Skeletal muscle satellite cell (primary cell): ENCODE measurements around the gene OBP2B.

Experiments
- H3K27me3 ChIP-seq: 2 replicates; pipeline ENCODE4 v1.7.0; 2013; ENCODE audit warnings: low read length; ENCODE audit not compliant: control insufficient read depth, insufficient read depth
- H3K36me3 ChIP-seq: 2 replicates; pipeline ENCODE4 v1.7.0; 2013; ENCODE audit warnings: mild to moderate bottlenecking, control low read depth, low read length; ENCODE audit not compliant: insufficient read depth
- H3K4me1 ChIP-seq: 2 replicates; pipeline ENCODE4 v1.7.0; 2013; ENCODE audit warnings: low read length; ENCODE audit not compliant: control insufficient read depth, insufficient read depth
- H3K4me2 ChIP-seq: 2 replicates; pipeline ENCODE4 v1.7.0; 2013; ENCODE audit warnings: mild to moderate bottlenecking, low read length
- H3K4me3 ChIP-seq: 2 replicates; pipeline ENCODE4 v1.7.0; 2013; ENCODE audit warnings: low read length
- H3K9ac ChIP-seq: 2 replicates; pipeline ENCODE4 v1.7.0; 2013; ENCODE audit warnings: mild to moderate bottlenecking, low read depth, low read length, moderate library complexity
- H3K9me3 ChIP-seq: replicated peaks from 2 replicates; pipeline ENCODE4 v1.7.0; 2013; ENCODE audit warnings: mild to moderate bottlenecking, control low read depth, low read length

Gene OBP2B

DNA sequence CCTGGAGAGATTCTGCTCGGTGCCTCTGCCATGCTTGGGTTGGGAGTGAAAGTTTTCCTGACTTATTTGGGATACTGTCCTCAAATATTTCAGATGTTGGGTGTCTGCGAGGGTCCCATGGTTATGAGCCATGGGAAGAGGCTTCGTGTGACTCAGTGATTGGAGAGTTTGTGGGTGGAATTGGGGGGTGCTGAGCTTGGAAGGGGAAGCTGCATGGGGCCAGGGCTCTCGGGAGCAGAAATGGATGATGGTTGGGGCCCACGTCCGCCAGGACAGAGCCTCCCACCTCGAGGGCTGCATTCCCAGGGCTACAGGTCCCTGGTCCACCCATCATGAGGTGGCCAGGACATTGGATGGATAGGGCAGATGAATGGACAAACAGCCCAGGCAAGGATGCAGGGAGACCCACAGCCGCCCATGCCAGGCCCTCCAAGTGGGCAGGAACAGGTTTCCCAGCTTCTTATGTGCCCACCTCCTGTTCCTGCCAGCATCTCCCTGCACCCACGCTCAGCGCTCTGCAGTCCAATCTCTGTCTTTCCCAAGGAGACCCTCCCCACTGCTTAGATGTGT, 5.5 kb downstream of the OBP2B start:
- no peak overlapping the region for H3K4me3 ChIP-seq
- no peak overlapping the region for H3K4me2 ChIP-seq
- no peaks in the 10 kb centered on the region for H3K4me1 ChIP-seq
- H3K36me3 ChIP-seq: no peaks in the 10 kb centered on the region
- no peaks in the 10 kb centered on the region for H3K9me3 ChIP-seq
- H3K9ac ChIP-seq: no peak overlapping the region
- H3K27me3 ChIP-seq: peaks cover 40% of the 10 kb centered on the region

DNA sequence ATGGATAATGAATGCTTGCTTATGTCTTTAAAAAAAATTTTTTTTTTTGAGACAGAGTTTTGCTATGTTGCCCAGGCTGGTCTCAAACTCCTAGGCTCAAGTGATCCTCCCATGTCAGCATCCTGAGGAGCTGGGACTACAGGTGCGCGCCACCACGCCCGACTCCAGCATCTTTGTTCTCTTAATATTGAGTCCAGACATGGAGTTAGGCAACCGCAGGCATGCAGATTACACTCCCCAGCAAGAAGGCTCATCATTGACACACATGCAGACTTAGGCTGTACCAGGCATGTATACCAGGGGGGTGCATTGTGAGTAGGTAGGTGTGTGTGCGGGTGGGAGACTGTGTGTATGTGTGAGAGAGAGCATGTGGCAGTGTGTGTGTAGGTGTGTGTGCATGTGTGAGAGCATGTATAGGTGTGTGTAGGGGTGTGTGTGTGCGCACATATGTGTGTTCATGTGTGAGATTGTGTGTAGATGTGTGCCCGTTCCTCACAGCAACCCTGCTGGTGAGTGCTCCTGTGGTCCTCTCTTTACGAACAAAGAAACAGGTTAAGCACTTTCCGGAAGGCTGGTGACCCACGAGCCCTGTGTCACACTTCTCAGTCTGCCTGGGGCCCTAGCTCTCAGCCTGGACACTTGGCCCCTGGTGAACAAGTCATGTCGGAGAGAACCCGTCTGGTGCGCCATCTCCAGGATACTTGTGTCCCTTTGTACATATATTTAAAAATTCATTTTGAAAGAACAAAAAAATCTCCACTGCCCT, 6.2 kb downstream of the OBP2B start:
- Histone ChIP-seq H3K4me1 (no peaks in the 10 kb centered on the region), H3K9ac (no peak overlapping the region), H3K4me2 (no peak overlapping the region), H3K36me3 (no peaks in the 10 kb centered on the region), H3K4me3 (no peak overlapping the region), H3K27me3 (peaks cover 40% of the 10 kb centered on the region), H3K9me3 (no peaks in the 10 kb centered on the region)

DNA sequence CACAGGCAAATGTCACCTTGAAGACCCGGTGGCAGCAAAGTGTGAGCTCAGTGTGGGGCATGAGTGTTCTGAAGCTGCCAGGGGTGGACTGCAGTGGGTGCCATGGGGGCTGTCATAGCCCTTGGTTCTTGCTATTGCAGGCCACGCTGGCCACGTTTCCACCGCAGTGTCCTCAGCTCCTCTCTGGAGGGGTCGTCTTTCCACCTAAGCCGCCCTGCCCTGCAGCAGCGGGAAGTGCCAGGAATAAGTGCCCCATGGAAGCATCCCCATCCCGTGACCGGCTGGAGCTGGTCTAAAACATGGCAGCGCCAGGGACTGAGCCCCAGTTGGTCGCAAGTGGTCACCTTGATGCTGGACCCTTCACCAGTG, 6.9 kb downstream of the OBP2B start:
- Histone ChIP-seq H3K36me3 (no peaks in the 10 kb centered on the region), H3K9ac (no peak overlapping the region), H3K4me3 (no peak overlapping the region), H3K9me3 (no peaks in the 10 kb centered on the region), H3K4me1 (no peaks in the 10 kb centered on the region), H3K27me3 (peaks cover 36% of the 10 kb centered on the region), H3K4me2 (no peak overlapping the region)

GRCh38 chr9:133201424-133202144, 7.5 kb downstream of the OBP2B start:
- H3K27me3 ChIP-seq: peaks cover 36% of the 10 kb centered on the region
- no peak overlapping the region for H3K9ac ChIP-seq
- no peak overlapping the region for H3K4me3 ChIP-seq
- H3K36me3 ChIP-seq: no peaks in the 10 kb centered on the region
- no peaks in the 10 kb centered on the region for H3K4me1 ChIP-seq
- H3K9me3 ChIP-seq: no peaks in the 10 kb centered on the region
- H3K4me2 ChIP-seq: no peak overlapping the region

DNA sequence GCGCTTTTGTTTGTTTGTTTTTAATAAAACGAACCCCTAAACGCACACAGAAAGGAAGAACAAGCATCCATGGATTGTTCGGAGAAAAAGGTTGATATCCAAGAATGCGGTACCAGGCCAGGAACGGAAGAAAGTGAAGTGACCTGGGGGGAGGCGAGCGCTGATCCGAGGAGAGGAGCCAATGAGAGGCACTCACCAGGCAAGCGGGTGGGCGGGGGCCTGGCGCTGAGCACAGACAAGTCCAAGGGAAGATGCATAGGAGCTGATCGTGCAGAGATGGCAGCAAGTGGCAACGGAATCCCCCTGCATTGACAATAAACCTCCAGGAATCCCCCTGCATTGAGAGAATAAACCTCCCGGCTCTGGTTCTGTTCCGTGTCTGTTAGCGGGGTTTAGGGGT, 8.4 kb downstream of the OBP2B start:
- Histone ChIP-seq H3K4me3 (no peak overlapping the region), H3K9ac (no peak overlapping the region), H3K36me3 (no peaks in the 10 kb centered on the region), H3K4me1 (no peaks in the 10 kb centered on the region), H3K9me3 (no peaks in the 10 kb centered on the region), H3K27me3 (peaks cover 39% of the 10 kb centered on the region), H3K4me2 (no peak overlapping the region)

DNA sequence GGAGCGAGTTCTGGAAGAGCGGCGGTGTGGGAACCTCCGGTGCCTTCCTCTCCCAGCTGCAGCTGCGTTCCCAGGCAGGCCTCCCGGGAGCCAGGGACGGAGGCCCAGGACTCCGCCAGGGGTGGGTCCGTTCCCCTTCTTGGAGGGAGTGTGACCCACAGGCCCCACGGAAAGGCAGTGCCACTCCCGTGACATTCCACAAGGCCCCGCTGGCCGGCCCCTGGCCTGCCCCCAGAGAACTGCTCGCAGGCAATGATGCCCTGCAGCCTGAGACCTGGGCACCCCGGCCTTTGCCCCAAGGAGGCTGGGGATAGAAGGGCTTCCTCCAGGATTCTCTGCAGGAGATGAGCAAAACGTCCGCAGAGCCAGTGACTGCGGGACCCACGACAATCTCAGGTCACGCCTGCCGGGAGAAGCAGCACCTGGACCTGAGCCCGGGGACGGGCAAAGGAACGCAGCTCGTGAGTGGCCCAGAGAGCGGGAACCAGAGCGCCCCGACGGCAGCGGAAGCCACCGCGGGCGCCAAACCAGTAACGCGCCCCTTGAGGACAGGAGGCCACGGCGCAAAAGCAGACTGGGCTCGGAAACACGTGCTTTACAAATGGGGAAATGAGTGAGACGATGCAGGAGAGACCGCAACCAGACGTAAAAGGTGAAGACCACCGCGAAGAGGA, 9.3 kb downstream of the OBP2B start:
- no peaks in the 10 kb centered on the region for H3K36me3 ChIP-seq
- no peaks in the 10 kb centered on the region for H3K4me1 ChIP-seq
- H3K9ac ChIP-seq: no peak overlapping the region
- H3K9me3 ChIP-seq: no peaks in the 10 kb centered on the region
- H3K4me3 ChIP-seq: no peak overlapping the region
- H3K27me3 ChIP-seq: peaks cover 39% of the 10 kb centered on the region
- no peak overlapping the region for H3K4me2 ChIP-seq

GRCh38 chr9:133195029-133195428, 14.0 kb downstream of the OBP2B start:
- Histone ChIP-seq H3K9me3 (peaks cover 4% of the 10 kb centered on the region), H3K4me2 (no peak overlapping the region), H3K9ac (no peak overlapping the region), H3K4me1 (no peaks in the 10 kb centered on the region), H3K4me3 (no peak overlapping the region), H3K27me3 (peaks cover 16% of the 10 kb centered on the region), H3K36me3 (no peaks in the 10 kb centered on the region)

- H3K4me2 ChIP-seq: no peak overlapping the region
- H3K4me1 ChIP-seq: no peaks in the 10 kb centered on the region
- H3K36me3 ChIP-seq: no peaks in the 10 kb centered on the region
- peaks cover 12% of the 10 kb centered on the region for H3K27me3 ChIP-seq
- peaks cover 4% of the 10 kb centered on the region for H3K9me3 ChIP-seq
- no peak overlapping the region for H3K9ac ChIP-seq
- no peak overlapping the region for H3K4me3 ChIP-seq
These were observed 14.5 kb downstream of the OBP2B start for GRCh38 chr9:133194597-133194996.

DNA sequence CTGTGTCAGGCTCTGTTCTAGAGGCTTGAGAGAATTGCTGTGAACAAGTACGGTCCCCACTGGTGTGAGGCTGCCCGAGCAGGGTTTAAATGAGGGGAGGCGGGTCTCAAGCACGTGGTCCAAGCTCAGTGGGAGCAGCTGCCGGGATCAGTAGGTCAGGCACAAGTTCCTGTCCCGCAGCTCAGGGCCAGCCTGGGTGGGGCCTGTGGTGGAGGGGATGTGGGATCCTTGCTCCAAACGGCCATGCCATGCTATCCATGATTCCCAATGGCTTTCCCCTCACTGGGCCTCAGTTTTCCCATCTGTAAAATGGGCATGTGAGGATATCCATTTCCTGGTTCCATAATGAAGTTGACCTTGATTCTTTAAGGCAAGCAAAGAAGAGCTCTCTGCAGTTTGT, 17.1 kb downstream of the OBP2B start:
- Histone ChIP-seq H3K4me2 (no peak overlapping the region), H3K36me3 (no peaks in the 10 kb centered on the region), H3K4me1 (no peaks in the 10 kb centered on the region), H3K27me3 (peaks cover 32% of the 10 kb centered on the region), H3K9me3 (peaks cover 4% of the 10 kb centered on the region), H3K9ac (no peak overlapping the region), H3K4me3 (no peak overlapping the region)

DNA sequence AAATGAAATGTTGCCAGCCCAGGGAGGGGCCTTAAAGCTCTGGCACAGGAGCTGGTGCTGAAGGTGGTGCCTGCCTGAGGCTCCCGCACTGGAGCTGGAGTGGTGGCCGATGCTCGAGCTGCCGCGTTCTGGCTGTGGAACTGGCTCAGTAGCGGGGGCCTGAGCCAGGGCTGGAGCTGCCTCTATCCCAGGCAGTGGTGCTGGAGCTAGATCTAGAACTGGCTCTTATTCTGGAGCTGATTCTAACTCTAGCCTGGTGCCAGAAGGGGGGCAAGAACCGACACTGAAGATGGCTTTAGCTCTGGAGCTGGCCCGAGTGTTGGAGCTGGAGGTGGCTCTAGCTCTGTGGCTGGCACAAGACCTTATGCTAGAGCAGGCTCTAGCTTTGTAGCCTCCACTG, 19.2 kb downstream of the OBP2B start:
- Histone ChIP-seq H3K27me3 (peaks cover 34% of the 10 kb centered on the region), H3K9me3 (peaks cover 4% of the 10 kb centered on the region), H3K36me3 (no peaks in the 10 kb centered on the region), H3K4me2 (no peak overlapping the region), H3K4me1 (no peaks in the 10 kb centered on the region), H3K4me3 (no peak overlapping the region), H3K9ac (no peak overlapping the region)

DNA sequence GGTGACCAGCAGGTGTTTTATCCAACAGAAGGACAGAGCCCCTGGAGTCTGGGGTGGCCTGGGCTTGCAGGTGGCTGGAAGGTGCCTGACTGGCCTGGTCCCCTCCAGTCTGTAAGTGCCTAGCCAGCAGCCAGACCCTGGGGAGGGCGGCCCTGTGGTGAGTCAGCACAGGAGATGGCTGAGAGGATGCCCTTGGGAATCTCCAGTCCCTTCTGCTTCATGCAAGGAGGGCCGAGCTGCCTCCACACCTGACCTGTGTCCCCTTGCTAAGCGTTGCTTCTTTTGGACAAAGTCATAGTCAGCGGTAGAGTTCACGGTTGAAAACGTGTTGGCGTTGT, 20.2 kb downstream of the OBP2B start:
- Histone ChIP-seq H3K4me2 (no peak overlapping the region), H3K9me3 (no peaks in the 10 kb centered on the region), H3K4me3 (no peak overlapping the region), H3K4me1 (no peaks in the 10 kb centered on the region), H3K27me3 (peaks cover 38% of the 10 kb centered on the region), H3K36me3 (no peaks in the 10 kb centered on the region), H3K9ac (no peak overlapping the region)
